ENCODE measurements around the gene PHACTR3. TPM values are rescaled to one million over a fixed set of nuclear protein-coding genes. Genes with fewer than 3 reads are reported as not detected.

Gene PHACTR3
- total RNA-seq, 1 experiment from 2014 or later, result 0.10 TPM

DNA sequence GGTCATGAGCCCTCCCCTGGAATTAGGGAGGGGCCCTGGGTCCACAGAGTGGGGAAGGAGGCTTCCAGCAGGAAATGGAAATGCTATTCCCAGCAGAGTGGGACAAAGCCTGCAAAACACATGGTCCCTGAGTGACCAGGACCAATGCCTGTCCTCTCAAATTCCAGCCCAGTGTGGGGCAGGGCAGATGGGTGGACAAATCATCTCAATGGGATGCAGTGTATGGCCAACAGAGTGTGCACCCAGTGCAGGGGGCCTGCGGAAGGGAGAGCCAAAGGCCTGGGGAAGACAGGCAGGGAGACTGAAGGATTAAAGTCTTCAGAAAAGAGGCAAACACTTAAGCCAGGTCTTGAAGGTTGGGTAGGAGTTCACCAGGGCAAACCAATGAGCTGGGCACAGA is 28.7 kb upstream of the PHACTR3 start:
- Histone ChIP-seq H3K27ac (ENCODE audit: low read length) (no peak overlapping the region), H3K9me3 (ENCODE audit: control insufficient read depth, insufficient read depth, low read depth, low read length) (no peaks in the 10 kb centered on the region), H3K27me3 (ENCODE audit: control insufficient read depth, insufficient read depth, low read length) (peaks cover 2% of the 10 kb centered on the region; the same call in 1 of the 2 replicates), H3K36me3 (ENCODE audit: control insufficient read depth, insufficient read depth, low read length) (no peaks in the 10 kb centered on the region), H3K4me1 (ENCODE audit: control insufficient read depth, insufficient read depth, low read length) (no peaks in the 10 kb centered on the region), H3K4me3 (ENCODE audit: low read depth in 2 of 2, low read length in 2 of 2) (no peak overlapping the region)
- intact Hi-C loops (cut with micrococcal nuclease; ENCODE audit: unreplicated experiment) (no loop called here), in situ Hi-C loops (cut with HindIII; ENCODE audit: low pct_unique_long_range_greater_than_20kb, low sequenced_read_pairs) (no loop called here)
- BruUV-seq (replicated peaks), result no TSS peak
- ChIA-PET POLR2A (no interaction called here), CTCF (no interaction called here)
- TF ChIP-seq, protein P1, sequence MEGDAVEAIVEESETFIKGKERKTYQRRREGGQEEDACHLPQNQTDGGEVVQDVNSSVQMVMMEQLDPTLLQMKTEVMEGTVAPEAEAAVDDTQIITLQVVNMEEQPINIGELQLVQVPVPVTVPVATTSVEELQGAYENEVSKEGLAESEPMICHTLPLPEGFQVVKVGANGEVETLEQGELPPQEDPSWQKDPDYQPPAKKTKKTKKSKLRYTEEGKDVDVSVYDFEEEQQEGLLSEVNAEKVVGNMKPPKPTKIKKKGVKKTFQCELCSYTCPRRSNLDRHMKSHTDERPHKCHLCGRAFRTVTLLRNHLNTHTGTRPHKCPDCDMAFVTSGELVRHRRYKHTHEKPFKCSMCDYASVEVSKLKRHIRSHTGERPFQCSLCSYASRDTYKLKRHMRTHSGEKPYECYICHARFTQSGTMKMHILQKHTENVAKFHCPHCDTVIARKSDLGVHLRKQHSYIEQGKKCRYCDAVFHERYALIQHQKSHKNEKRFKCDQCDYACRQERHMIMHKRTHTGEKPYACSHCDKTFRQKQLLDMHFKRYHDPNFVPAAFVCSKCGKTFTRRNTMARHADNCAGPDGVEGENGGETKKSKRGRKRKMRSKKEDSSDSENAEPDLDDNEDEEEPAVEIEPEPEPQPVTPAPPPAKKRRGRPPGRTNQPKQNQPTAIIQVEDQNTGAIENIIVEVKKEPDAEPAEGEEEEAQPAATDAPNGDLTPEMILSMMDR (IDR thresholded peaks at IDR 0.05), result no peak
- TF ChIP-seq SIN3A (IDR thresholded peaks at IDR 0.05; ENCODE audit: borderline replicate concordance, insufficient read depth, low read depth, low read length) (no peak), TCF7L2 (IDR thresholded peaks at IDR 0.05; ENCODE audit: low read depth, low read length) (no peak), POLR2AphosphoS5 (IDR thresholded peaks at IDR 0.05; ENCODE audit: low read depth, low read length) (no peak)
- TF ChIP-seq, protein P2, sequence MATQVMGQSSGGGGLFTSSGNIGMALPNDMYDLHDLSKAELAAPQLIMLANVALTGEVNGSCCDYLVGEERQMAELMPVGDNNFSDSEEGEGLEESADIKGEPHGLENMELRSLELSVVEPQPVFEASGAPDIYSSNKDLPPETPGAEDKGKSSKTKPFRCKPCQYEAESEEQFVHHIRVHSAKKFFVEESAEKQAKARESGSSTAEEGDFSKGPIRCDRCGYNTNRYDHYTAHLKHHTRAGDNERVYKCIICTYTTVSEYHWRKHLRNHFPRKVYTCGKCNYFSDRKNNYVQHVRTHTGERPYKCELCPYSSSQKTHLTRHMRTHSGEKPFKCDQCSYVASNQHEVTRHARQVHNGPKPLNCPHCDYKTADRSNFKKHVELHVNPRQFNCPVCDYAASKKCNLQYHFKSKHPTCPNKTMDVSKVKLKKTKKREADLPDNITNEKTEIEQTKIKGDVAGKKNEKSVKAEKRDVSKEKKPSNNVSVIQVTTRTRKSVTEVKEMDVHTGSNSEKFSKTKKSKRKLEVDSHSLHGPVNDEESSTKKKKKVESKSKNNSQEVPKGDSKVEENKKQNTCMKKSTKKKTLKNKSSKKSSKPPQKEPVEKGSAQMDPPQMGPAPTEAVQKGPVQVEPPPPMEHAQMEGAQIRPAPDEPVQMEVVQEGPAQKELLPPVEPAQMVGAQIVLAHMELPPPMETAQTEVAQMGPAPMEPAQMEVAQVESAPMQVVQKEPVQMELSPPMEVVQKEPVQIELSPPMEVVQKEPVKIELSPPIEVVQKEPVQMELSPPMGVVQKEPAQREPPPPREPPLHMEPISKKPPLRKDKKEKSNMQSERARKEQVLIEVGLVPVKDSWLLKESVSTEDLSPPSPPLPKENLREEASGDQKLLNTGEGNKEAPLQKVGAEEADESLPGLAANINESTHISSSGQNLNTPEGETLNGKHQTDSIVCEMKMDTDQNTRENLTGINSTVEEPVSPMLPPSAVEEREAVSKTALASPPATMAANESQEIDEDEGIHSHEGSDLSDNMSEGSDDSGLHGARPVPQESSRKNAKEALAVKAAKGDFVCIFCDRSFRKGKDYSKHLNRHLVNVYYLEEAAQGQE (IDR thresholded peaks at IDR 0.05; ENCODE audit: insufficient read depth in 1 of 2, low read depth in 2 of 2, low read length in 1 of 2), result no peak
- ATAC-seq (no peak), DNase-seq (ENCODE audit: low read depth, low spot score) (no peak)

DNA sequence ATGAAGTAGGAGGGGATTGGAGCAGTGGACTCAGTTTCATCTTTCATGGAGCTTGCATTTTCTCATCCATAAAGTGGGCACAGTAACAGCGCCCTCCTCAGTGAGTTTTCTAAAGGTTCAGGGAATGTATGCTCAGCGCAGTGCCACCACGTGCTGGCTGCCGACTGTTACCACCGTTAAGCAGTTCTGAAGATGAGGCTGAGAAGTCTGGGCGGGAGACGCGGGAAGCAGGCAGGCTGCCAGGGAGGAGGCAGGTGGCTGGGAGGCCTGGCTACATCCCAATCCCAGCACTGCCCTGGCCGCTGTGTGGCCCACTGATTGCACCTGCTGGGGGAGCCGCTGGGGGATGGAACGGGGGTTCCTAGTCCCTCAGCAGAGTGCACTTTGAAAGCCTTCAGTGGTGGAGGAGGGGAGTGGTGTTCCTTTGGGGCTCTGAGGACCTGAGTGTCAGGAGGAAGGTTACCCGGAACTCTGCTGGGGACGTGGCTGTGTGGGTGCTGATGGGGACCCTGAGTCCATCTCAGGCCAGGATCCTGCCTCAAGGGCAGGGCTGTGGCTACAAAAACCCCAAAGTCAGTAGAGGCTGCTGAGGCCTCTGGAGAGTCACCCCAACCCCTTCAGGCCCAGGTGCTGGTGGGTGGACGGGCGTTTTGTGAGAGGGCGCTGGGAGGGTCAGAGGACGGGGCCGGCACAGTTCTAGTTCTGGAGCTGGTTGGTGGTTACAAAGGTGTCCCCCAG is 28.0 kb upstream of the PHACTR3 start:
- DNase-seq (ENCODE audit: low read depth, low spot score) (no peak), ATAC-seq (no peak)
- H3K4me1 ChIP-seq (ENCODE audit: control insufficient read depth, insufficient read depth, low read length), result no peaks in the 10 kb centered on the region
- no TSS peak for BruUV-seq (replicated peaks)
- POLR2A ChIA-PET, result no interaction called here
- H3K27me3 ChIP-seq (ENCODE audit: control insufficient read depth, insufficient read depth, low read length), result peaks cover 2% of the 10 kb centered on the region; the same call in 1 of the 2 replicates
- TF ChIP-seq, protein P1 (IDR thresholded peaks at IDR 0.05), result no peak
- TF ChIP-seq TCF7L2 (IDR thresholded peaks at IDR 0.05; ENCODE audit: low read depth, low read length) (no peak), SIN3A (IDR thresholded peaks at IDR 0.05; ENCODE audit: borderline replicate concordance, insufficient read depth, low read depth, low read length) (no peak), POLR2AphosphoS5 (IDR thresholded peaks at IDR 0.05; ENCODE audit: low read depth, low read length) (no peak)
- TF ChIP-seq, protein P2 (IDR thresholded peaks at IDR 0.05; ENCODE audit: insufficient read depth in 1 of 2, low read depth in 2 of 2, low read length in 1 of 2), result no peak
- intact Hi-C loops (cut with micrococcal nuclease; ENCODE audit: unreplicated experiment) (no loop called here), in situ Hi-C loops (cut with HindIII; ENCODE audit: low pct_unique_long_range_greater_than_20kb, low sequenced_read_pairs) (no loop called here)
- no peaks in the 10 kb centered on the region for H3K36me3 ChIP-seq (ENCODE audit: control insufficient read depth, insufficient read depth, low read length)
- CTCF ChIA-PET, result interaction anchor here (0.6 kb wide), 1 partner anchor 22 kb away, joined by 3 read pairs; no protein-coding TSS in a partner anchor
- H3K27ac ChIP-seq (ENCODE audit: low read length), result no peak overlapping the region
- H3K9me3 ChIP-seq (ENCODE audit: control insufficient read depth, insufficient read depth, low read depth, low read length), result no peaks in the 10 kb centered on the region
- no peak overlapping the region for H3K4me3 ChIP-seq (ENCODE audit: low read depth in 2 of 2, low read length in 2 of 2)
